Measurements from ENCODE around the gene CHAMP1.
"Not testable (repeated sequence)": the region's sequence is repeated elsewhere in the genome, so short reads cannot be mapped to it uniquely, and the experiment has no call there.

CHAMP1 gene

GRCh38 chr13:114299604-114300305 lies 14.5 kb upstream of the CHAMP1 start:
- no peak for DNase-seq

GRCh38 chr13:114303700-114304327 lies 10.5 kb upstream of the CHAMP1 start:
- no peak for DNase-seq

DNA sequence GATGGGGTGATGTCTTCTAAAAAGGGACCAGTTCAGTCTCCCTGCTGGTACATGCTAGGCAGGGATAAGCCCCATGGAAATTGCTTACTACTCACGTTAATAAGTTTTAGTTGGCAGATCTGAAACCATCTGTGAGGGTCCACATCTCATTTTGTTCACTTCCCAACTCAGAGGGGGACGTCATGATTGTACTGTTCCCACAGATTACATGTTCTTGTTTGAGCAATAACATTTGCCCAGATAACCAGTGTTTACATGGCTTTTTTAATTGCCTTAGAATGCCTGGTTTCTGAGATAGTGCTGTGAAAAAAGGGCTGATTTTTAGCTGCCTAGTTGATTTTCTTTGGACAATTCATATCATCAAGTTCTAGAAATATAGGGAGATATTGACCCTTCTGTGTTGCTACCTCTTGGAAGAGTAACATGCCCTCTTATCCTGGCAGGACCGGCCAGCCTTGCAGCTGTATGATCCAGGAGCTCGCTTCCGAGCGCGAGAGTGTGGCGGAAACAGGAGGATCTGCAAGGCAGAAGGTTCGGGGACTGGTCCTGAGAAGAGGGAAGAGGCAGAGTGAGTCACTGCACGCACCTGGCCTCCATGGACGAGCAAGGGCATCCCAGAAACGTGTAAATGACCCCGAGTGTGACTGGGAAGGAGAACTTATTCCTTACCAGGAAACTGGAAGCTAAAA lies 9.8 kb upstream of the CHAMP1 start:
- no peak for DNase-seq

DNA sequence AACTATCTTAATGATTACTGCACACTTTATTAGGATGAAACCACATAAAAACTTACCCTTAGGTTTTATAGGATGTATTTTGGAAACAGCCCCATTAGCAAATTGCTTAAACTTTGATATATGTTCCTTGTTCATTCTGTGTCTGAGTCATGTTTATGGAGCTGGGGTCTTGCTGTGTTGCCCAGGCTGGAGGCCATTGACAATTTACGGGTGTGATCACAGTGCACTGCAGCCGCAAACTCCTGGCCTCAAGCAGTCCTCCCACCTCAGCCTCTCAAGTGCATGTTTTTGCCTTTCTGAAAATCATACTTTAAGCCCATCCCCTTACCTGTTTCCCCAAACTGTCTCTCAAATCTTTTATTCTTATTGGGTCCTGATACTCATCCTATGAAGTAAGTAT lies 5.2 kb upstream of the CHAMP1 start:
- DNase-seq, result no peak

GRCh38 chr13:114309806-114310410 lies 4.4 kb upstream of the CHAMP1 start:
- DNase-seq, result no peak

DNA sequence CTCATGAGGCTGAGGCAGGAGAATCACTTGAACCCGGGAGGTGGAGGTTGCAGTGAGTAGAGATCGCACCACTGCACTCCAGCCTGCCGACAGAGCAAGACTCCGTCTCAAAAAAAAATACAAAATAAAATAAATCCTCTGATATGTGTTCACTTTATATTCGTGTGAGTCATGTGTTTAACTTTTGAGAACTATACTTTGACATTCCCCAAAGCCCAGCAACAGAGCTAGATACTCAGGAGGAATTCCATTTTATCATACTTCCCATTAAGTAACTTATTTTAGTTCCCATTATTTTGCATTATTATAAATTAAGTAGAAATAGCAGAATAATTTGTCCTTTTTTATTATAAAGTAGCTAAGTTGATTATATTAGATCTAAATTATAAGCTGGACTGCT lies 3.3 kb upstream of the CHAMP1 start:
- no peak for DNase-seq

GRCh38 chr13:114311387-114311786 lies 2.9 kb upstream of the CHAMP1 start:
- no peak for DNase-seq

DNA sequence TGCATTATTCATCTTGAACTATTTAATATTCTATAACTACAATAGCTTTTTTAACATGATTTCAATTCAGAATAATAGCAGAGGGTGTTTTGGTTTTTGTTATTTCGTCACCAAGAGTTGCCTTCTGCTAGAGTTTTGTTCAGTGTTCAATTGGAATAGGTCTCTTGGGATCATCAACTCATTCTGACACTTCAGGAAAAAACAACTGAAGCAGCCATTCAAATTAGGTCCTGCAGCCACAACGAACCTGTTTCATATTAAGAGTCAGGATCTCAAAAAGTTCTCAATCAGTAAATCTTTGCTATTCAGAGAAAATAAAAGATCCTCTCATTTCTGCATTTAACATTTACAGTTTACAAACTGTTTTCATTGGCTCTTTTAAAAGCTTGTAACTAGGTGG lies 2.4 kb upstream of the CHAMP1 start:
- no peak for DNase-seq

- no peak for DNase-seq
Observed at GRCh38 chr13:114313061-114313860, 1.0 kb upstream of the CHAMP1 start.

DNA sequence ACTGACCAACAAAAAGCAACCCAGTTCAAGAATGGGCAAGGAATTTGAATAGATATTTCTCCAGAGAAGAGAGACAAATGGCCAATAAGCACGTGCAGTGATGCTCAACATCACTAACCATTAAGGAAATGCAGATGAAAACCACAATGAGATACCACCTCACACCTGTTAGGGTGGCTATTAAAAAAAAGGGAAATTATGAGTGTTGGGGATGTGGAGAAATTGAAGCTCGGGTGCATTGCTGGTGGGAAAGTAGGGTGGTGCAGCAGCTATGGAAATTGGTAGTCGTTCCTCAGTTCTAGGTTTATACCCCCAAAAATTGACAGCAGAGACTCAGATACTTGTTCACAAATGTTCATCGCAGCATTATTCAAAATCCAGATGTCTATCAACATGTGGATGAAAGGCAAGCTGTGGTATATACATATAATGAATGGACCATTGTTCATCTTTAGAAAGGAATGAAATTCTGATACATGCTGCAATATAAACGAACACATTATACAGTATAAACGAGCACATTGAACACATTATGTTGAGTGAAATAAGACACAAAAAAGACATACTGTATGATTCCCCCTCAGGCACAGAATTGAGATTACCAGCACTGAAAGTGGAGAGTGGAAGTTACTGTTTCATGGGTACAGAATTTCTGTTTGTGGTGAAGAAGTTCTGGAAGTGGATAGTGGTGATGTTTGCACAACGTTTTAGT lies 927 bp downstream of the CHAMP1 start:
- no peak for DNase-seq

GRCh38 chr13:114318624-114319023 lies 4.3 kb downstream of the CHAMP1 start:
- DNase-seq, result no peak

DNA sequence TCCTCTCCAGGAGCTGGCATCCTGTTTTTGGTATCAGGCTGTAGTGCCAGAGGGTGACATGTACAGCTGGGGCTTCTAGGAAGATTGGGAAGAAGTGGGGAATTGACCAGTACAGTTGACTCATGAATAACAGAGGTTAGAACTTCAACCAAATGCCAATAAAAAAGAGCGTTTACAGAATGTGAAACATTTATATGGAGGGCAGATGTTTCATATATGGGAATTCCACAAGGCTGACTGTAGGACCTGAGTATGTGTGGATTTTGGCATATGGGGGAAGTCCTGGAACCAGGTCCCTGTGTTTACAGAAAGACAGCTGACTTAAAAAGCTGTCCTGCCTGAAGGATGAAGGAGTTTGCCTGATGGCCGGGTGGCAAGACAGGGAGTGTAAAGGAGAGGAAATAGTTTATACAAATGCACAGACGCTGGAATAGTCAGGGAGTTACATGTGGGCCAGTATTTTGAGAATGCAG lies 5.2 kb downstream of the CHAMP1 start:
- DNase-seq, result no peak

DNA sequence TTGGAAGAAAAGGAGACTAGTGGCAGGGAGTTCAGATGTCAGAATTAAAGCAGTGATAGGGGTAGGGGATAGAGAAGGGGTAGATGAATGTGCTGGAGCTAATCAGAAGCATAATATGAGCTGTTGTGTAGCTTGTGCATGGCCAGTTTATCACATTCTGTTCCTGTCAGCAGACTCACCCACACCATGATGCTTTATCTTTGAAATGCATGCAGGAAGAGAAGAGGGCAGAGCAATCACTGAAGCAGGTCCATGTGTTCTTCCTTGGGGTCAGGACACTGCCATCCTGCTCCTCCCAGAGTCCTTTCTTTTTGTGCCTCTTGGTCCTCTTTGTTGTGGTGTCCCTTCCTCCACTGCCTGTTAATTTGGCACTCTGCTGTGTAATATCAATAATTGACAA lies 5.8 kb downstream of the CHAMP1 start:
- no peak for DNase-seq

- no peak for DNase-seq
Observed at GRCh38 chr13:114321256-114321655, 7.0 kb downstream of the CHAMP1 start.

DNA sequence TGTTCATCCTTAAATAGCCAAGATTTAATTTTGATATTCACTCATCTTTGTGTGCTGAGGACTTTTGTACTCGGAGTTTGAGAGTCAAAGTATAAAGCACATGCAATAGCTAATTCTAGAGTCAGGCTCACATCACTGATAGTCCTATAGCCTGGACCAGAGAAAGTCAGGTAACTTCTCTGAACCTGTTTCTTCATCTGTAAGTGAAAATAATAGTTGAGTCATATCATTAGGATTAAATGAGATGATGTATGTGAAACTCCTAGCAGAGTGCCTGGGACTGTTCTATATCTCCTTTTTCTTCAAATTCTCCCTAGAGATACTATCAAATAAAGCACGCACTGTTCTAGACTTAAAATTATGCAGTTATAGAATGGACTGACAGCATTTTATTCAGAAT lies 9.0 kb downstream of the CHAMP1 start:
- no peak for DNase-seq

DNA sequence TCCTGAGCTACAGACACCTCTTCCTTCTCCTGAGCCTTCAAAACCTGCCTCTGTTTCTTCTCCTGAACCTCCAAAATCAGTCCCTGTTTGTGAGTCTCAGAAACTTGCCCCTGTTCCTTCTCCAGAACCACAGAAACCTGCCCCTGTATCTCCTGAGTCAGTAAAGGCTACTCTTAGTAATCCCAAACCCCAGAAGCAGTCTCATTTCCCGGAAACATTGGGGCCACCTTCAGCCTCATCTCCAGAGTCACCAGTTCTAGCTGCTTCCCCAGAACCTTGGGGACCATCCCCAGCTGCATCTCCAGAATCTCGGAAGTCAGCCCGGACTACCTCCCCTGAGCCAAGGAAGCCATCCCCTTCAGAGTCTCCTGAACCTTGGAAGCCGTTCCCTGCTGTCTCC lies 10.0 kb downstream of the CHAMP1 start:
- no peak for DNase-seq

GRCh38 chr13:114325729-114326128 lies 11.4 kb downstream of the CHAMP1 start:
- DNase-seq, result no peak

- no peak for DNase-seq
Observed at GRCh38 chr13:114328034-114328433, 13.7 kb downstream of the CHAMP1 start.

GRCh38 chr13:114328595-114328994 lies 14.3 kb downstream of the CHAMP1 start:
- DNase-seq, result no peak

DNA sequence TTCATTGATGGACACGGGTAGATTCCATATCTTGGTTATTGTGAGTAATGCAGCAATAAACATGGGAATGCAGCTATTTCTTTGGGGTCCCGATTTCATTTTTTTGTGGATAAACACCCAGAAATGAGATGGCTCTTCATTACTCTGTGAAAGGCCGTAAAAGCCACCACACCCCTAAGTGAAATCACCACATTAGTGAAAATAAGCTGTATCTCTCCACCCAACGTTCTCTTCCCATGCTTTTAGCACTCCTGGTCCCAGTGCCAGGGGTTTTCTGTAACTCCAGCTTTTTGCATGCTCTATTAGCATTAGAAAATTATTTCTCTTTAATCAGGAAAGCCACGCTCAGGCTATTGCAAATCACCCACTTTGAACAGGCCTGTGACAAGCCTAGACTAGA lies 15.8 kb downstream of the CHAMP1 start:
- no peak for DNase-seq

- not testable (repeated sequence) for DNase-seq
Observed at GRCh38 chr13:114333881-114334280, 19.6 kb downstream of the CHAMP1 start.

Data from right hindlimb (tissue), 1 donor.